Measurements from ENCODE around the gene NFYC.
A peak's percentile ranks its signal among the peaks of the same experiment; 100 is the strongest.
"Not testable (repeated sequence)": the region's sequence is repeated elsewhere in the genome, so short reads cannot be mapped to it uniquely, and the experiment has no call there.

Gene NFYC

GRCh38 chr1:40708750-40709099 is 17.2 kb downstream of the NFYC start:
- peak; percentile 75 for DNase-seq

GRCh38 chr1:40709100-40709801 is 17.7 kb downstream of the NFYC start:
- DNase-seq: peak; percentile 87

GRCh38 chr1:40709802-40710278 is 18.3 kb downstream of the NFYC start:
- DNase-seq: no peak

GRCh38 chr1:40710581-40711315 is 19.2 kb downstream of the NFYC start:
- no peak for DNase-seq

GRCh38 chr1:40711465-40712404 is 20.2 kb downstream of the NFYC start:
- DNase-seq: no peak

GRCh38 chr1:40712405-40712944 is 21.0 kb downstream of the NFYC start:
- DNase-seq: no peak

GRCh38 chr1:40712997-40713396 is 21.5 kb downstream of the NFYC start:
- DNase-seq: peak; percentile 75

GRCh38 chr1:40715491-40716059 is 24.1 kb downstream of the NFYC start:
- DNase-seq: no peak

GRCh38 chr1:40717065-40717464 is 25.6 kb downstream of the NFYC start:
- DNase-seq: no peak

GRCh38 chr1:40717955-40718354 is 26.5 kb downstream of the NFYC start:
- no peak for DNase-seq

GRCh38 chr1:40720493-40720892 is 29.0 kb downstream of the NFYC start:
- DNase-seq: no peak

- DNase-seq: no peak
Observed at GRCh38 chr1:40722622-40723021, 31.1 kb downstream of the NFYC start.

- DNase-seq: no peak
Observed at GRCh38 chr1:40723196-40723955, 31.9 kb downstream of the NFYC start.

GRCh38 chr1:40727662-40728061 is 36.2 kb downstream of the NFYC start:
- DNase-seq: not testable (repeated sequence)

GRCh38 chr1:40729316-40729862 is 37.9 kb downstream of the NFYC start:
- not testable (repeated sequence) for DNase-seq

GRCh38 chr1:40732756-40733301 is 41.3 kb downstream of the NFYC start:
- DNase-seq: no peak

GRCh38 chr1:40734882-40735628 is 43.6 kb downstream of the NFYC start:
- no peak for DNase-seq

- DNase-seq: no peak
Observed at GRCh38 chr1:40736085-40736531, 44.6 kb downstream of the NFYC start.

GRCh38 chr1:40738831-40739230 is 47.3 kb downstream of the NFYC start:
- no peak for DNase-seq

- no peak for DNase-seq
Observed at GRCh38 chr1:40739455-40740008, 48.0 kb downstream of the NFYC start.
